ENCODE measurements around the gene ENPP4. TPM values are rescaled to one million over a fixed set of nuclear protein-coding genes. Genes with fewer than 3 reads are reported as not detected.
A peak's percentile ranks its signal among the peaks of the same experiment; 100 is the strongest.
"Not testable (repeated sequence)": the region's sequence is repeated elsewhere in the genome, so short reads cannot be mapped to it uniquely, and the experiment has no call there.

The ENPP4 gene
- total RNA-seq, 1 donor from 2014 or later, result 4.8 TPM

DNA sequence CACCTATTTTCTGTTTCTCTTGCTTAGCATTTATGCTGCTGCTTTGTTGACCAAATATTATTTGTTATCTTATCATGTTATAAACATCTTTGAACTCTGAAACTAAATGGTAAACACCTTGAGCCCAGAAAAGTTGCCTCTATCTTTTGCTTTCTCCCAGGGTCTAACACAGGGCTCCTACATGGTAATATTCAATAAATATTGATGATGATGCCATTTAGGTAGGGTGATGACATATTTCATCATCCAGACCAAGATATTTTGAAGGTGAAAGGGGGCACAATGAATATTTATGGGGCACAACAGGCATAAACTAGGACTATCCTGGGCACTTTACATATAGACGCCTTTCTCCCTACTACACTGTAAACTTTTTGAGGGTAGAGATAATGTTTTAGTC lies 11.6 kb upstream of the ENPP4 start:
- no peak overlapping the region for H3K27ac Mint-ChIP-seq
- H3K9me3 Mint-ChIP-seq, result peaks cover 24% of the 10 kb centered on the region
- peaks cover 2% of the 10 kb centered on the region for H3K36me3 Mint-ChIP-seq
- no peak for TF ChIP-seq CTCF (IDR thresholded peaks at IDR 0.05; ENCODE audit: unreplicated experiment)
- no peaks in the 10 kb centered on the region for H3K4me1 Mint-ChIP-seq
- no peak overlapping the region for H3K4me3 Mint-ChIP-seq
- DNase-seq (ENCODE audit: low spot score in 2 of 2, unreplicated experiment in 2 of 2), result no peak
- peaks cover 4% of the 10 kb centered on the region for H3K27me3 Mint-ChIP-seq (ENCODE audit: low read depth)

DNA sequence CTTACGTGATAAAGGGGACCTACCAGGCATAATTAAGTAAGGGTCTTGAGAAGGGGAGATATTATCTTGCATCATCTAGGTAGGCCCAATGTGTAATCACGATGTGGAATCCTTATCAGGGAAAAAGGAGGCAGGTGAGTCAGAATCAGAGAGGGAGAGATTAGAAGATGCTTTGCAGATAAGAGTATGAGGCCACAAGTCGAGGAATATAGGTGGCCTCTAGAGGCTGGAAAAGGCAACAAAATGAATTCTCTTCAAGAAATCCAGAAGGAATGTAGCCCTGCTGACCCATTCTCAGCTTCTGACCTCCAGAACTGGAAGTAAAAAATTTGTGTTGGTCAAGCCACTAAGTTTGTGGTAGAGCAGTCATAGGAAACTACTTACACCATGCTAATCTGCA lies 11.0 kb upstream of the ENPP4 start:
- peaks cover 24% of the 10 kb centered on the region for H3K9me3 Mint-ChIP-seq
- no peak overlapping the region for H3K27ac Mint-ChIP-seq
- peaks cover 4% of the 10 kb centered on the region for H3K27me3 Mint-ChIP-seq (ENCODE audit: low read depth)
- no peak overlapping the region for H3K4me3 Mint-ChIP-seq
- no peak for DNase-seq (ENCODE audit: low spot score in 2 of 2, unreplicated experiment in 2 of 2)
- no peak for TF ChIP-seq CTCF (IDR thresholded peaks at IDR 0.05; ENCODE audit: unreplicated experiment)
- H3K36me3 Mint-ChIP-seq, result peaks cover 2% of the 10 kb centered on the region
- no peaks in the 10 kb centered on the region for H3K4me1 Mint-ChIP-seq

DNA sequence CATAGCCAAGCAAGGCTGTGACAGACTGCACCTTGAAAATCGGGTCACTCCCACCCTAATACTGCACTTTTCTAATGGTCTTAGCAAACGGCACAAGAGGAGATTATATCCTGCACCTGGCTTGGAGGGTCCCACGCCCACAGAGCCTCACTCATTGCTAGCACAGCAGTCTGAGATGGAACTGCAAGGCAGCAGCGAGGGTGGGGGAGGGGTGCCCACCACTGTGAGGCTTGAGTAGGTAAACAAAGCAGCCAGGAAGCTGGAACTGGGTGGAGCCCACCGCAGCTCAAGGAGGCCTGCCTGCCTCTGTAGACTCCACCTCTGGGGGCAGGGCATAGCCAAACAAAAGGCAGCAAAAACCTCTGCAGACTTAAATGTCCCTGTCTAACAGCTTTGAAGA lies 10.1 kb upstream of the ENPP4 start:
- not testable (repeated sequence) for DNase-seq (ENCODE audit: low spot score in 2 of 2, unreplicated experiment in 2 of 2); H3K27me3 Mint-ChIP-seq (ENCODE audit: low read depth); H3K36me3 Mint-ChIP-seq; H3K27ac Mint-ChIP-seq; H3K4me3 Mint-ChIP-seq; H3K4me1 Mint-ChIP-seq
- H3K9me3 Mint-ChIP-seq, result peaks cover 24% of the 10 kb centered on the region

DNA sequence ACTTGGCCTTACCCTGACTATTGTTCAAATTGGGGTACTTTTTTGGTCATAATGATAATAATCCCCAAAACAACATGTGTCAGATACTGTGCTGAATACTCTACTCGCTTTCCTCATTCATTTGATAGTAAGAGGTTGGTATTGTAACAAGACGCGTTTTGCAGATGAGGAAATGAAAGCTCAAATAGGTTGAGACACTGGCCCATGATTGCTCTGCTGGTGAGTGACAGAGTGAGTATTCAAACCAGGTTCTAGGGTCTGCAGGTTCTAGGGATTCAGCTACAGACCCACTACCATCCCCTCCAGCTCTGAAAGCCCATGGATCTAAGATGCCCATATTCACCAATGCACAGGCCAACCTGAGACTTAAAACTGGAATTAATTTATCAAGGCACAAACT lies 1.3 kb upstream of the ENPP4 start:
- Mint-ChIP-seq H3K9me3 (no peaks in the 10 kb centered on the region), H3K36me3 (no peaks in the 10 kb centered on the region), H3K4me3 (peak overlapping the region; percentile 27), H3K27me3 (ENCODE audit: low read depth) (peaks cover 48% of the 10 kb centered on the region), H3K27ac (no peak overlapping the region), H3K4me1 (peaks cover 4% of the 10 kb centered on the region)
- no peak for DNase-seq (ENCODE audit: low spot score in 2 of 2, unreplicated experiment in 2 of 2)
- no peak for TF ChIP-seq CTCF (IDR thresholded peaks at IDR 0.05; ENCODE audit: unreplicated experiment)

- Mint-ChIP-seq H3K4me1 (peaks cover 4% of the 10 kb centered on the region), H3K27me3 (ENCODE audit: low read depth) (peaks cover 51% of the 10 kb centered on the region), H3K27ac (no peak overlapping the region), H3K4me3 (peak overlapping the region; percentile 79), H3K9me3 (no peaks in the 10 kb centered on the region), H3K36me3 (no peaks in the 10 kb centered on the region)
- no peak for DNase-seq (ENCODE audit: low spot score in 2 of 2, unreplicated experiment in 2 of 2)
- no peak for TF ChIP-seq CTCF (IDR thresholded peaks at IDR 0.05; ENCODE audit: unreplicated experiment)
Observed at GRCh38 chr6:46129291-46129628, 529 bp upstream of the ENPP4 start.

- H3K4me3 Mint-ChIP-seq, result peak overlapping the region; percentile 79
- H3K9me3 Mint-ChIP-seq, result no peaks in the 10 kb centered on the region
- peaks cover 52% of the 10 kb centered on the region for H3K27me3 Mint-ChIP-seq (ENCODE audit: low read depth)
- TF ChIP-seq CTCF (IDR thresholded peaks at IDR 0.05; ENCODE audit: unreplicated experiment), result no peak
- H3K27ac Mint-ChIP-seq, result no peak overlapping the region
- H3K4me1 Mint-ChIP-seq, result peaks cover 4% of the 10 kb centered on the region
- H3K36me3 Mint-ChIP-seq, result no peaks in the 10 kb centered on the region
- no peak for DNase-seq (ENCODE audit: low spot score in 2 of 2, unreplicated experiment in 2 of 2)
Observed at GRCh38 chr6:46130666-46131065, 877 bp downstream of the ENPP4 start.

- peaks cover 50% of the 10 kb centered on the region for H3K27me3 Mint-ChIP-seq (ENCODE audit: low read depth)
- not testable (repeated sequence) for H3K4me1 Mint-ChIP-seq; H3K9me3 Mint-ChIP-seq; H3K27ac Mint-ChIP-seq; H3K36me3 Mint-ChIP-seq; H3K4me3 Mint-ChIP-seq; DNase-seq (ENCODE audit: low spot score in 2 of 2, unreplicated experiment in 2 of 2)
Observed at GRCh38 chr6:46131291-46131690, 1.5 kb downstream of the ENPP4 start.

Data from mesothelial cell of epicardium (in vitro differentiated cells).